Stimulated activated naive CD8-positive, alpha-beta T cell treated with anti-CD3 and anti-CD28 coated beads, Interleukin-15, amount 100 ng/mL, for 72 hours (primary cell): ENCODE measurements around the gene ACOT7.
"Not testable (repeated sequence)": the region's sequence is repeated elsewhere in the genome, so short reads cannot be mapped to it uniquely, and the experiment has no call there.

Experiments used
- ATAC-seq: fragments of 150-1000 bp; cut with Tn5 transposase; 2 replicates; pipeline ENCODE4 v1.10.0; 2021; ENCODE audit warnings: mild to moderate bottlenecking, moderate library complexity
- DNase-seq, 2 donors: peaks; one replicate each; pipeline ENCODE4 v3.0.0; 2021 to 2022
- H3K27ac Mint-ChIP-seq, 2 donors: one replicate each; pipeline ENCODE4 v1.8.0; 2022; ENCODE audit warnings: mild to moderate bottlenecking in 2 of 2, mixed read lengths in 2 of 2, moderate library complexity in 2 of 2
- H3K27me3 Mint-ChIP-seq: one replicate; pipeline ENCODE4 v1.8.0; 2022; ENCODE audit warnings: mixed read lengths
- H3K4me1 Mint-ChIP-seq: one replicate; pipeline ENCODE4 v1.8.0; 2022; ENCODE audit warnings: mild to moderate bottlenecking, mixed read lengths
- H3K4me3 Mint-ChIP-seq, 2 donors: one replicate each; pipeline ENCODE4 v1.8.0; 2022; ENCODE audit warnings: mild to moderate bottlenecking in 2 of 2, mixed read lengths in 2 of 2, moderate library complexity in 1 of 2
- H3K9me3 Mint-ChIP-seq, 2 donors: one replicate each; pipeline ENCODE4 v1.8.0; 2022; ENCODE audit warnings: mixed read lengths in 2 of 2

Gene ACOT7

DNA sequence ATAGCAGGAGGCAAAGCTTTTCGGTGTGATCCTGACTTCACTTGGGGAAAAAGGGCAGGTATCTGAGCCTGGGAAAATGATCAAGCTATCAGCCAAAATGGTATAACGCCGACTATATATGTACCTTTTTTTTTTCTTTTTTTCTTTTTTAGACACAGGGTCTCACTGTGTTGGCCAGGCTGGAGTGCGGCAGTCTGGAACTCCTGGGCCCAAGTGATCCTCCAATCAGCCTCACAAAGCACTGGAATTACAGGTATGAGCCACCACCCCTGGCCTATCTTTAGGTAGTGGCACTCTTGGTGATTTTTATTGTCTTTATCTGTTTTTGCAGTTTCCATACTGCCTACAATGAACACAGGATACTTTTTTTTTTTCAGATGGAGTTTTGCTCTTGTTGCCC lies 156.5 kb downstream of the ACOT7 start:
- Mint-ChIP-seq H3K4me3 (peak overlapping the region in 1 of 2 donors; percentile 55), H3K4me1 (peaks cover 35% of the 10 kb centered on the region), H3K9me3 (no peaks in the 10 kb centered on the region), H3K27ac (no peak overlapping the region), H3K27me3 (peaks cover 46% of the 10 kb centered on the region)
- ATAC-seq: no peak
- DNase-seq: no peak

DNA sequence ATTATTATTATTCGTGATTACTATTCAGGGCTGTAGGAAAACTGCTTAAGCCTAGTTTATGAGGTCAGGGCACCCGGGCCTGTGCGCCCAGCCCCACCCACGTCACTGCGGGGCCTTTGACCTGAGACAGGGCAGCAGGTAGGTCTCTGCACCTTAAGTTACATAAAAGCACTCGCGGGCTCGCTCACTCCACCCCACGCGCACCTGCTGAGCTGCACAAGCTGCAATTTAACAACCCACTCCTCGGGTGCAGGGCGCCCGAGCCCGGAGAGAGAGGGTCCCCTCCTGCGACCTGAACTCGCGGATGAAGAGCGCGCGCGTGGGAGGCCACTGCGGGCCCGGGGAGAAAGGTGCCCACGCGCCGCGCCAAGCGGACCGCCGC lies 158.3 kb downstream of the ACOT7 start:
- Mint-ChIP-seq H3K9me3 (no peaks in the 10 kb centered on the region), H3K27me3 (peaks cover 28% of the 10 kb centered on the region), H3K4me3 (peak overlapping the region; percentile 84 to 93), H3K27ac (peak overlapping the region; percentile 90 to 94), H3K4me1 (peaks cover 26% of the 10 kb centered on the region)
- peak; percentile 37 for ATAC-seq
- peak in 1 of 2 donors; percentile 30 for DNase-seq

- peak overlapping the region; percentile 19 to 90 for H3K27ac Mint-ChIP-seq
- no peaks in the 10 kb centered on the region for H3K9me3 Mint-ChIP-seq
- H3K4me1 Mint-ChIP-seq: peaks cover 26% of the 10 kb centered on the region
- peaks cover 23% of the 10 kb centered on the region for H3K27me3 Mint-ChIP-seq
- no peak for ATAC-seq
- H3K4me3 Mint-ChIP-seq: peak overlapping the region; percentile 84 to 93
- no peak for DNase-seq
These were observed 158.9 kb downstream of the ACOT7 start for GRCh38 chr1:6234502-6235295.

- H3K27me3 Mint-ChIP-seq: peaks cover 9% of the 10 kb centered on the region
- peaks cover 20% of the 10 kb centered on the region for H3K4me1 Mint-ChIP-seq
- ATAC-seq (no peak), DNase-seq (no peak)
- no peak overlapping the region for H3K4me3 Mint-ChIP-seq
- no peaks in the 10 kb centered on the region for H3K9me3 Mint-ChIP-seq
- H3K27ac Mint-ChIP-seq: no peak overlapping the region
These were observed 160.2 kb downstream of the ACOT7 start for GRCh38 chr1:6233376-6233775.

GRCh38 chr1:6225651-6226050 lies 167.9 kb downstream of the ACOT7 start:
- Mint-ChIP-seq H3K4me3 (no peak overlapping the region), H3K27me3 (no peaks in the 10 kb centered on the region), H3K4me1 (no peaks in the 10 kb centered on the region), H3K27ac (no peak overlapping the region), H3K9me3 (no peaks in the 10 kb centered on the region)
- DNase-seq (no peak), ATAC-seq (no peak)

DNA sequence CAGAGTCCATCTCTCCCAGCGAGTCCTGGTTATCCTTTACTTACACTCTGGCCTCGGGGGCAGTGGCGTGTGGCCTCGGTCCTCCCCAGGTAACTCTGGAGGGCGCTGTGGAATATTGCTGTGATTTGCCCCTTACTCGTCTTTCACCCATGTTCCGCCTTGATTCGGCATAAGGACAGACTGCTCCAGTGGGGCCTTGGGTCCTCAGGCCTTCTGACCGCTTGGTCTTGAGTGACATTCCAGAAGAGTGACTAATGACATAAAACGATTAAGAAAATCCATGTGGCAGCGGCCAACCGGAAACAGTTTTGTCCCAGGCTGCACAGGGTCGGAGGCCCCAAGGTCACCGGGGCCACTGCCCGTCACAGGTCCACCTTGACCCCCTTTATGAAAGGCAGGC lies 168.8 kb downstream of the ACOT7 start:
- H3K4me1 Mint-ChIP-seq: no peaks in the 10 kb centered on the region
- DNase-seq (no peak), ATAC-seq (no peak)
- no peaks in the 10 kb centered on the region for H3K27me3 Mint-ChIP-seq
- no peaks in the 10 kb centered on the region for H3K9me3 Mint-ChIP-seq
- H3K27ac Mint-ChIP-seq: no peak overlapping the region
- no peak overlapping the region for H3K4me3 Mint-ChIP-seq

GRCh38 chr1:6223617-6224016 lies 169.9 kb downstream of the ACOT7 start:
- H3K4me1 Mint-ChIP-seq: no peaks in the 10 kb centered on the region
- no peaks in the 10 kb centered on the region for H3K9me3 Mint-ChIP-seq
- H3K27me3 Mint-ChIP-seq: no peaks in the 10 kb centered on the region
- ATAC-seq: no peak
- no peak overlapping the region for H3K4me3 Mint-ChIP-seq
- no peak for DNase-seq
- H3K27ac Mint-ChIP-seq: peak overlapping the region in 1 of 2 donors; percentile 19

- Mint-ChIP-seq H3K9me3 (no peaks in the 10 kb centered on the region), H3K4me1 (no peaks in the 10 kb centered on the region), H3K4me3 (no peak overlapping the region), H3K27ac (no peak overlapping the region), H3K27me3 (no peaks in the 10 kb centered on the region)
- ATAC-seq: no peak
- no peak for DNase-seq
These were observed 170.9 kb downstream of the ACOT7 start for GRCh38 chr1:6222636-6223035.

GRCh38 chr1:6221210-6221784 lies 172.3 kb downstream of the ACOT7 start:
- ATAC-seq: no peak
- Mint-ChIP-seq H3K27me3 (no peaks in the 10 kb centered on the region), H3K9me3 (no peaks in the 10 kb centered on the region), H3K4me1 (no peaks in the 10 kb centered on the region), H3K27ac (no peak overlapping the region), H3K4me3 (no peak overlapping the region)
- no peak for DNase-seq

GRCh38 chr1:6220236-6220635 lies 173.3 kb downstream of the ACOT7 start:
- ATAC-seq (no peak), DNase-seq (no peak)
- Mint-ChIP-seq H3K27me3 (peaks cover 8% of the 10 kb centered on the region), H3K4me3 (no peak overlapping the region), H3K4me1 (no peaks in the 10 kb centered on the region), H3K27ac (no peak overlapping the region), H3K9me3 (no peaks in the 10 kb centered on the region)

GRCh38 chr1:6219641-6220040 lies 173.9 kb downstream of the ACOT7 start:
- H3K4me1 Mint-ChIP-seq, ATAC-seq, H3K9me3 Mint-ChIP-seq, DNase-seq, H3K4me3 Mint-ChIP-seq, H3K27ac Mint-ChIP-seq: not testable (repeated sequence)
- peaks cover 13% of the 10 kb centered on the region for H3K27me3 Mint-ChIP-seq

DNA sequence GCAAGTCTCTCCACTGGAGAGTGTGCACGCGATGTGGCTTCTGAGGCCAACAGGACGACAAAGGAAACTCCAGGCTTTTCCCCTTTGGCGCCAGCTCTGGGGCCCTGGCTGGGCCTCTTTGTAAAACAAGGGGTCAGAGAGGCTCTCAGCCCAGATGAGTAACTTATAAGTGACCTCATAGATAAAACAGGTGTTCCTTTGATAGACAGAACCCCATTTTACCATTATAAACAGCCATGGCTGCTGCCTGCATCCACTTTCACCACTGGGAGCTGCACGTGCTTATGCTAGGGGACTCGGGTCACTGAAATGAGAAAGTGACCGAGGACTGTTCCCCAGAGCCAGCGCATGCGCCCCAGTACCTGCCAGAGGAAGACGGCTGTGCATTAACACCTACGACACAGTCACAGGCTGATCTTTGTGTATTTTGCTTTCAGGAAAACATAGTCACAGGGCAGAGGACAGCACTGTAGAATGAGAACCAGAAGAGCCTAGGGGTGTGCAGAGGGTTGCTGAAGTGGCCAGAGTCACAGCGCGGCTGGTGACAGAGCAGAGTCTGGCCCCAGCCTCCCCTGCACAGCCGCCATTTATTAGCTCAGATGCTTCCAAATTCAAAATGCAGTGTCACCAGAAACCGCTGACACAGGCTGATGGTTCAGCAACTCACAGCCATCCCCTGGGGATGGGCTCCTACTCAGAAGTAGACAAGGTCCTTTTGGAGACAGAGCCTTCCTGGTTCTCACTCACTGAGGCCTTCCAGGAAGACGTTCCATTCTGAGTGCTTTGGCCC lies 175.0 kb downstream of the ACOT7 start:
- ATAC-seq (no peak), DNase-seq (no peak)
- no peaks in the 10 kb centered on the region for H3K9me3 Mint-ChIP-seq

More for the DNA sequence above, 175.0 kb downstream of the ACOT7 start:
- H3K4me1 Mint-ChIP-seq: no peaks in the 10 kb centered on the region
- no peak overlapping the region for H3K4me3 Mint-ChIP-seq
- H3K27ac Mint-ChIP-seq: no peak overlapping the region
- H3K27me3 Mint-ChIP-seq: peaks cover 24% of the 10 kb centered on the region
